ENCODE data around the gene KCNK4. TPM values are rescaled to one million over a fixed set of nuclear protein-coding genes. Genes with fewer than 3 reads are reported as not detected.
"Not testable (repeated sequence)": the region's sequence is repeated elsewhere in the genome, so short reads cannot be mapped to it uniquely, and the experiment has no call there.

Gene KCNK4
- total RNA-seq (not detected), polyA plus RNA-seq (0.13 TPM)

GRCh38 chr11:64291262-64291751 is at the start of gene KCNK4:
Gene KCNK4, plus strand, starts transcription at chr11:64291302. Its CDS starts 1,717 bp downstream, at chr11:64293019.
- 3% methylated on average over 45 of the region's 45 CpGs for WGBS
- DNase-seq (ENCODE audit: extremely low spot score) = no peak

DNA sequence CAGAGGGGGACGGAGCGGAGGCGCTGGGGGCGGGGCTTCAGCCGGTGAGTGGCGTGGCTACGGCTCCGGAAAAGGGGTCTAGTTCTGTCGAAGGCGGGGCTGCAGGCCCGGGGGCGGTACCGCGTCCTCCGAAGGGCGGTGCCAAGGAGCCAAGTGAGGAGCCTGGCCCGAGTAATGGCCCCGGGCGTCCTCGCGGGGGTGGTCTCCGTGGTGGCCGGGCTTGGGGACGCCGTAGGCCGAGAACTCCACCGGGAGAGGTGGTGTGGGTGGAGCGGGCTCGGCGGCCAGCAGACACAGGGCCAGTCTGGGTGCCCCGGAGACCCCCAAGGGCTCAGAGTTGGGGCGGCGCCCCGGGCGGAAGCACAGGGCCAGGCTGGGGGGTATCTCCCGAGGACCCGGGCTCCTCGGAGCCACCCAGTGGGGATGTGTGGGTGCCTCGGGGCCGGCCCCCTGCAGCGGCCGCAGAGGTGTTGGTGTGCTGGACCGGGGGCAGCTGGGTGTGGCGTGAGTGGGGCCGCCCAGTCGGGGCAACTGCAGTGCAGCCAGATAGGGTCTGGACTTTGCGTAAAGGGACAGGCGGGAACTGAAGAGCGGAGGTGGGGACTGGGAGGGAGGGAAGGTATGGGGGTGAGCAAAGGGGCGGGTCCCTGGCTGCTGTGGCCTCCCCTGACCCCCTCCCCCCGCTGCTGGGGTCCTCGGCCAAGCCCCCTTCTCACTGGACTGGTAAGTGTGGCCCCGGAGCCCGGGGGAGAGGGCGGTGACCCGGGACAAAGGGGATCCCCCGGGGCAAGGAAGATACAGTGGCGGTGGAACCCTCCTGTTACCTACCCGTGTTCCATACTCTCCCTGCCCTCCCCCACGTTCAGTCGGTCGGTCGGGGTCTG is 49.4 kb upstream of the KCNK4 start:
- Histone ChIP-seq H3K4me3 (ENCODE audit: low read depth, low read length) (peak overlapping the region; percentile 81), H3K27ac (ENCODE audit: low read depth) (peak overlapping the region; percentile 95), H3K4me1 (ENCODE audit: insufficient read depth) (no peaks in the 10 kb centered on the region), H3K36me3 (ENCODE audit: insufficient read depth) (no peaks in the 10 kb centered on the region)
- under 1% methylated on average over 63 of the region's 63 CpGs for WGBS
- no peak for DNase-seq (ENCODE audit: extremely low spot score)

More at GRCh38 chr11:64291262-64291751, at the start of gene KCNK4:
- H3K36me3 ChIP-seq (ENCODE audit: insufficient read depth) = no peaks in the 10 kb centered on the region
- peaks cover 3% of the 10 kb centered on the region for H3K4me1 ChIP-seq (ENCODE audit: insufficient read depth)
- H3K27ac ChIP-seq (ENCODE audit: low read depth) = no peak within 1 kb of the TSS
- peak within 1 kb of the TSS; percentile 35 for H3K4me3 ChIP-seq (ENCODE audit: low read depth, low read length)

- H3K36me3 ChIP-seq (ENCODE audit: insufficient read depth) = no peaks in the 10 kb centered on the region
- no peak overlapping the region for H3K4me3 ChIP-seq (ENCODE audit: low read depth, low read length)
- 82% methylated on average over 8 of the region's 8 CpGs for WGBS
- H3K27ac ChIP-seq (ENCODE audit: low read depth) = no peak overlapping the region
- DNase-seq (ENCODE audit: extremely low spot score) = no peak
- no peaks in the 10 kb centered on the region for H3K4me1 ChIP-seq (ENCODE audit: insufficient read depth)
Measured at GRCh38 chr11:64243236-64243854, 47.8 kb upstream of the KCNK4 start.

DNA sequence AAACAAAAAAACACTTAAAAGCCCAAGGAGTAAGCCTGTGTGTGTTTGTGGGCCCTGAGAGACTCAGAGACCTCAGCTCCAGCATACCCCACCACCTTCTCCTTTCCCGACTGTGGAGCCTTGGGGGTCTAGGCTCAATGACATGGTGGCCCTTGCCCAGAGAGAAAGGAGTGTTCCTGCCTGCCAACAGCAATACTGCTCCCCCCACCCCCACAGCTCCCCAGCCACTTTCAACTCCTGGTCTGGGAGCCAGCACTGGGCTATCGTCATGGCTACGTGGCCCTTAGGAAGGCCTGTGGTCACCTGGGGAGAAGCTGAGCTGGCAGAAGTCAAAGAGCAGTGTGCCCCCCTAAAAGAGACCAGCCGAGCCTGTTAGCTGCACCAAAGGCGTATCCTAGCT is 47.0 kb upstream of the KCNK4 start:
- WGBS = 65% methylated on average over 5 of the region's 5 CpGs
- no peak overlapping the region for H3K27ac ChIP-seq (ENCODE audit: low read depth)
- DNase-seq (ENCODE audit: extremely low spot score) = no peak
- no peaks in the 10 kb centered on the region for H3K36me3 ChIP-seq (ENCODE audit: insufficient read depth)
- H3K4me3 ChIP-seq (ENCODE audit: low read depth, low read length) = no peak overlapping the region
- H3K4me1 ChIP-seq (ENCODE audit: insufficient read depth) = no peaks in the 10 kb centered on the region

DNA sequence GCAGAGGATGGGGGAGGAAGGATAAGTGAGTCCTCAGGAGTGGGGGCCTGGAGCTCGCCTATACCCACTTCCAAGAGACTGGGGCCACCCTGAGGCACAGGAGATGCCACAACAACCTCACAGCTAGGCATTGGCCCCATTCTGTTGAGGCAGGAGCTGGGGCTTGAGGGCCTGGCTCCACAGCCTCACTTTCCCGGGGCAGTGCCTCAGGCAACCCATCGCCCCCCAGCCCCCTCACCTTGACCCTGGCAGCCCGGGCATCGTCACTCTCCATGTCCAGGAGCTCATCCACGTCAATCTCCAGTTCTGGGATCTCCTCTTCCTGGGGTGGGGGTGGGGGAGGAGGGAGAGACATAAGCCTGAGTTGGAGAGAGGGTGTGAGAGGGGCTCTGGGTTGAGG is 46.1 kb upstream of the KCNK4 start:
- DNase-seq (ENCODE audit: extremely low spot score) = no peak
- whole genome bisulfite sequencing = 42% methylated on average over 6 of the region's 6 CpGs
- no peak overlapping the region for H3K4me3 ChIP-seq (ENCODE audit: low read depth, low read length)
- peak overlapping the region; percentile 62 for H3K27ac ChIP-seq (ENCODE audit: low read depth)
- no peaks in the 10 kb centered on the region for H3K36me3 ChIP-seq (ENCODE audit: insufficient read depth)
- H3K4me1 ChIP-seq (ENCODE audit: insufficient read depth) = no peaks in the 10 kb centered on the region

- WGBS = 11% methylated on average over 6 of the region's 6 CpGs
- H3K36me3 ChIP-seq (ENCODE audit: insufficient read depth) = no peaks in the 10 kb centered on the region
- H3K4me3 ChIP-seq (ENCODE audit: low read depth, low read length) = peak overlapping the region; percentile 56
- no peak for DNase-seq (ENCODE audit: extremely low spot score)
- peak overlapping the region; percentile 62 for H3K27ac ChIP-seq (ENCODE audit: low read depth)
- no peaks in the 10 kb centered on the region for H3K4me1 ChIP-seq (ENCODE audit: insufficient read depth)
Measured at GRCh38 chr11:64245401-64245796, 45.7 kb upstream of the KCNK4 start.

DNA sequence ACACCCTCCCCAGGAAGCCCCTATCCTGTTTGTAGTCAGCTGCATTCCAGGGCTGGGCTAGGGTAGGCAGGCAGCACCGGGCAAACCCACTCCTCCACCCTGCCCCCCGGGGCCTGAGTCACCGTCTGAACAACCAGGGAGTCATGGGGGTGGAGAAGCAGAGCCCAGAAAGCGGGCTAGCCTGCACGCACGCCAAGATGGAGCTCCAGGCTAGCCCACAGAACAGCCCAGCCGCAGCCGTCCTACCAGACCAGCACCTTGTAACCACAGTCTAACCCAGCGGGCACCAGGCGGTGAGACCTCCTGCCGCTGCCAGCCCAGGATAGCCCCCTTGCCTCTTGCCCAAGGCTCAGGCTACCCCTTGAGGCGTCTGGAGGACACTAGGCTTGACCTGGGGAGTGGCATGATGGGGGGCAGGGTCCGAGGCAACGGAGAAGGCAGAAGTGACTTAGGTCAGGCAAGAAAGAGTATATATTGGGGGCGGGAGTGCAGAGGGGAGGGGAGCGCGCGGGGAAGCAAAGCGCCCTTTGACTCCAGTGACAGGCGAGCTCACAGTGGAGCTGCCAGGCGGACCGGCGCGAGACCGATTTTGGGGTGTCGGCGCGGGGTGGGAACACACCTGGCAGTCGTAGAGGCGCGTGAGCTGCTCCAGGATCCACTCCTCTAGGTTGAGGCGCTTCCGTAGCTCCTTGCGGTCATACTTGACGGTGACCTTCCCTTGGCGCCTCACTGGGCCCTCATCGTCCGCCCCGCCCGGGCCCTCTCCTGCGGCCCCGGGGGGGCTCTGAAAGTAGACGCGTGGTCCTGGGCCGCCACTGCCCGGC is 45.1 kb upstream of the KCNK4 start:
- no peak for DNase-seq (ENCODE audit: extremely low spot score)
- peak overlapping the region; percentile 62 for H3K27ac ChIP-seq (ENCODE audit: low read depth)
- H3K36me3 ChIP-seq (ENCODE audit: insufficient read depth) = no peaks in the 10 kb centered on the region
- no peaks in the 10 kb centered on the region for H3K4me1 ChIP-seq (ENCODE audit: insufficient read depth)
- WGBS = under 1% methylated on average over 46 of the region's 46 CpGs
- peak overlapping the region; percentile 56 for H3K4me3 ChIP-seq (ENCODE audit: low read depth, low read length)

DNA sequence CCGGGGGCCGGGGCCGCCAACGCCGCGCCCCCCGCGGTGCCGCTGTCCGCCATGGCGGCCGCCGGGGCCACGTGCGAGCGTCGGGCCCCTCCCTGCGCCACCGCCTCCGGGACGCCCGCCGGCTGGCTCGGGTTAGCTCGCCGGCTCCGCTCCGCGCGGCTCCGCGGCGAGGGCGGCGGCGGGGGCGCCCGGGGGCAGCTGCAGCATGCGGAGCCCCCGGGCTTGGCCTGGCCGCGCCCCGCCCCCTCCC is 44.6 kb upstream of the KCNK4 start:
- H3K27ac ChIP-seq (ENCODE audit: low read depth); H3K4me1 ChIP-seq (ENCODE audit: insufficient read depth); DNase-seq (ENCODE audit: extremely low spot score); H3K36me3 ChIP-seq (ENCODE audit: insufficient read depth): not testable (repeated sequence)
- H3K4me3 ChIP-seq (ENCODE audit: low read depth, low read length) = peak overlapping the region; percentile 56
- under 1% methylated on average over 43 of the region's 43 CpGs for WGBS

DNA sequence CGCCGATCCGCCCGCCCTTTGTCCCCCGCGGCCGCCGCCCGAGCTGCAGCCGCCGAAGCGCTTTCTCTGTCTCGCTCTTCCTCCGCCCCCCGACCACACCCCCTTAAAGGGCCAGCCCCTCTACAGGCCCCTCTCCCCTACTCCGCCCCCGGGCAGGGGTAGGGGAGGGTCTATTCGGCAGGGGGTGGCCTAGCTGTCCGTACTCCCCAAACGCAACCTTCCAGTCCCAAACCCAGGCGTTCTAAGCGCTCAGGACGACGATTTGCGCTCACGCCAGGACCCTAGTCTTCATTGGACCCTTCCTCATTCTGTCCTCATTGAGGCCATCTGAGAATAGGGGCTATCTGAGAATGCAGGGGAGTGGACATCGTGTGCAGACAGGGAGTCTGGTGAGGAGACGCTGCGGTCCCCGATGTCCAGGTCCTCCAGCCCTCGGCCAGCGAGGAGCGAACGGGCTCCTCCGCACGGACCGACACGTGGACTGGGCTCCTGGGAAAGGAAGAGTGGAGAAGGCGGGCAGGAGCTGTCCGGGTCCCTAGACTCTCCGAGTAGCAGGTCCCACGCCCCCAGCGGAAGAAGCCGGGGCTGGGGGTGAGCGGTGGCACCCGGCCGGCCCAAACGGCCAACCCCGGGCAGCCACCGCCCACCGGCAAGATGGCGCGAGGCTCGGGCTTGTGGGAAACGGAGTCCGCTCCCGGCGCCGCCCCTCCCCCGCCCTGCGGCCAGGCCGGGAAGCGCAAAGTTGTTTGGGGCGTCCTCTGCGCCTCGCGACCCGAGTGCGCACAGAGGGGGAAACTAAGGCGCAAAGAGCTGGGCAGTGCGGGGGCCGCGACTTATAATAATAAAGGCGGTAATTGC is 44.0 kb upstream of the KCNK4 start, which contains the start of gene PPP1R14B:
Gene PPP1R14B (minus strand): TSS at position 73 of the 858 bp plus-strand sequence. CDS start 270 bp downstream, outside the sequence.
- Histone ChIP-seq H3K36me3 (ENCODE audit: insufficient read depth) (no peaks in the 10 kb centered on the region), H3K4me1 (ENCODE audit: insufficient read depth) (no peaks in the 10 kb centered on the region), H3K27ac (ENCODE audit: low read depth) (peak within 1 kb of the TSS; percentile 83), H3K4me3 (ENCODE audit: low read depth, low read length) (peak within 1 kb of the TSS; percentile 56)
- DNase-seq (ENCODE audit: extremely low spot score) = no peak
- WGBS = under 1% methylated on average over 74 of the region's 74 CpGs

DNA sequence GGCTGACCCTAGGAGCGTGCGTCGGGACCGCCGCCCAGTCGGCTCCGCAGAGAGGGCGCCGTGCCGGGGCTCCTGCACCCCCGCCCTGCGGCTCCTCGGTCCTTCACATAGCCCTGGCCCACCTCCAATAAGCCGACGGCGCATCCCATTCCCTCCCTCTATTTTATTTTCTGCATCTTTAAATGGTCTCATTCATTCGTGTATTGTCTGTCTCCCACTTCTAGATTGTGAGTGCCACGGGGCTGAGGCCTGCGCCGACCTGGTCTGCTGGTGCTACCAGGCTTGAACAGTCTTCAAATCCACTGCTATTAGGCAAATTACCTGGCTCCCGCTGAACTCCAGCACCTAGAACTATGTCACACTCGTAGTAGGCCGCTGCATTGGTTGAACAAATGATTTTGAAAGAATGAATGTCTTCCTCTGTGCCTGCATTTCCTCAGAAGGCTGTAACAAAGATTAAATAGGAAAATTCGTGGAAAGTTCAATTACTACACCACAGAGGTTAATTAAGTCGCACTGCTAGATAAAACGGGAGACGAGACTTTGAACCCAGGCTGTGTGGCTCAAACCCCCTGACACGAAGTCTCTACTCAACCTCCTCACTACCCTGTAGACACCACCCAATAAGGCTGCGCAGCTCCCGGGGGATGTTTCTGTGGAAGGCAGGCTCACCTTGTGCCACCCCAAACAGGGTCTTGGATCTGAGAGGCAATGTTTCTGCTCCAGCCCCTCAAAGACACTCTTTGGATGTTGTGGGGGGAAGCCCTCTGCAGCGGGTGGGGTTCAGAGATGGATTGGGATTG is 43.2 kb upstream of the KCNK4 start:
- Histone ChIP-seq H3K4me3 (ENCODE audit: low read depth, low read length) (peak overlapping the region; percentile 56), H3K27ac (ENCODE audit: low read depth) (no peak overlapping the region), H3K4me1 (ENCODE audit: insufficient read depth) (no peaks in the 10 kb centered on the region), H3K36me3 (ENCODE audit: insufficient read depth) (no peaks in the 10 kb centered on the region)
- DNase-seq (ENCODE audit: extremely low spot score) = no peak
- 41% methylated on average over 31 of the region's 31 CpGs for WGBS

- WGBS = 79% methylated on average over 7 of the region's 7 CpGs
- no peaks in the 10 kb centered on the region for H3K4me1 ChIP-seq (ENCODE audit: insufficient read depth)
Measured at GRCh38 chr11:64248578-64248977, 42.5 kb upstream of the KCNK4 start.

DNA sequence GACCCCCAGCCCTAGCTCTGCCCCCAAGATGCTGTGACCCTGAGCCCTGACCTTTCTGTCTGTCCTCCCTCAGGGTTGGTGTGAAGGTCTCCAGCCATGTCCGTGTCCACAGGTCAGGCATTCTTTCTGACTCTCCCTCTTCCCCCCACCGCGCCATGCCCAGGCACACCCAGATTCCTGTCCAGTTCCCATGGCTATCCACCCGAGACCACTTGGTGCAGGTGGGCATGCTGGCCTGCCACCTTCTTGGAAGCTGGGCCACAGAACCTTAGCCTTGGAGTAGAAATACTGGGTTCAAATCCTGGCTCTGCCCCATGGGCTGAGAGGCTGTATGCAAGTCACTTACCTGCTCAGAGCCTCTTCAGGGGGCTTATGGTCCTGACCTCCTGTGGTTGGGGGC is 42.1 kb upstream of the KCNK4 start:
- no peaks in the 10 kb centered on the region for H3K36me3 ChIP-seq (ENCODE audit: insufficient read depth)
- no peak for DNase-seq (ENCODE audit: extremely low spot score)
- no peaks in the 10 kb centered on the region for H3K4me1 ChIP-seq (ENCODE audit: insufficient read depth)
- H3K27ac ChIP-seq (ENCODE audit: low read depth) = no peak overlapping the region
- WGBS = 94% methylated on average over 4 of the region's 4 CpGs
- H3K4me3 ChIP-seq (ENCODE audit: low read depth, low read length) = no peak overlapping the region

More at GRCh38 chr11:64248578-64248977, 42.5 kb upstream of the KCNK4 start:
- no peak overlapping the region for H3K4me3 ChIP-seq (ENCODE audit: low read depth, low read length)
- no peak for DNase-seq (ENCODE audit: extremely low spot score)
- H3K36me3 ChIP-seq (ENCODE audit: insufficient read depth) = no peaks in the 10 kb centered on the region
- no peak overlapping the region for H3K27ac ChIP-seq (ENCODE audit: low read depth)
